H9 (cell line): Measurements from ENCODE around the gene DDA1. TPM values are rescaled to one million over a fixed set of nuclear protein-coding genes. Genes with fewer than 3 reads are reported as not detected.

Experiments used
- DNase-seq: peaks from one replicate; pipeline ENCODE4 v3.0.0-alpha.2; 2017
- H2AFZ ChIP-seq: one replicate; pipeline ENCODE4 v1.6.1; 2013; ENCODE audit warnings: mild to moderate bottlenecking, low read length, control low read depth, moderate library complexity
- H2AK5ac ChIP-seq: 2 replicates; pipeline ENCODE4 v1.6.1; 2013; ENCODE audit warnings: low read length, control low read depth, mixed read lengths; ENCODE audit not compliant: insufficient read length
- H2BK120ac ChIP-seq: one replicate; pipeline ENCODE4 v1.6.1; 2013; ENCODE audit warnings: low read depth, mild to moderate bottlenecking, low read length, control low read depth, inconsistent platforms; ENCODE audit not compliant: poor library complexity, severe bottlenecking
- H2BK12ac ChIP-seq: 2 replicates; pipeline ENCODE4 v1.6.1; 2013; ENCODE audit warnings: low read length, control low read depth, mixed read lengths, low read depth; ENCODE audit not compliant: insufficient read length
- H2BK15ac ChIP-seq: 2 replicates; pipeline ENCODE4 v1.6.1; 2013; ENCODE audit warnings: low read depth, low read length, control low read depth
- H2BK20ac ChIP-seq: one replicate; pipeline ENCODE4 v1.6.1; 2013; ENCODE audit warnings: low read depth, mild to moderate bottlenecking, low read length, control low read depth, inconsistent platforms; ENCODE audit not compliant: poor library complexity, severe bottlenecking
- H2BK5ac ChIP-seq: 2 replicates; pipeline ENCODE4 v1.6.1; 2013; ENCODE audit warnings: low read length, control low read depth, mixed read lengths; ENCODE audit not compliant: insufficient read length
- H3K14ac ChIP-seq: 2 replicates; pipeline ENCODE4 v1.6.1; 2013; ENCODE audit warnings: low read length, control low read depth; ENCODE audit not compliant: insufficient read depth
- H3K18ac ChIP-seq: 2 replicates; pipeline ENCODE4 v1.6.1; 2013; ENCODE audit warnings: low read depth, mild to moderate bottlenecking, mixed read lengths, low read length, control low read depth; ENCODE audit not compliant: insufficient read length
- H3K23ac ChIP-seq: 2 replicates; pipeline ENCODE4 v1.6.1; 2013; ENCODE audit warnings: low read length, control low read depth, mixed read lengths, low read depth; ENCODE audit not compliant: insufficient read length
- H3K23me2 ChIP-seq: 2 replicates; pipeline ENCODE4 v1.6.1; 2013; ENCODE audit warnings: low read depth, mild to moderate bottlenecking, mixed read lengths, low read length, control low read depth; ENCODE audit not compliant: insufficient read length, poor library complexity, severe bottlenecking
- H3K27ac ChIP-seq: 2 replicates; pipeline ENCODE4 v1.5.1; 2013; ENCODE audit warnings: low read length, control low read depth, mixed read lengths, low read depth; ENCODE audit not compliant: insufficient read length
- H3K27me3 ChIP-seq: 2 replicates; pipeline ENCODE4 v1.6.1; 2013; ENCODE audit warnings: low read length, control low read depth, inconsistent platforms; ENCODE audit not compliant: insufficient read depth
- H3K4ac ChIP-seq: 2 replicates; pipeline ENCODE4 v1.6.1; 2013; ENCODE audit warnings: low read depth, mild to moderate bottlenecking, control low read depth, inconsistent platforms, low read length, moderate library complexity
- H3K4me1 ChIP-seq: 2 replicates; pipeline ENCODE4 v1.6.1; 2013; ENCODE audit warnings: low read length, control low read depth, inconsistent platforms; ENCODE audit not compliant: insufficient read depth
- H3K4me2 ChIP-seq: 2 replicates; pipeline ENCODE4 v1.6.1; 2013; ENCODE audit warnings: low read length, control low read depth, mixed read lengths; ENCODE audit not compliant: insufficient read length, insufficient read depth
- H3K56ac ChIP-seq: 2 replicates; pipeline ENCODE4 v1.6.1; 2013; ENCODE audit warnings: low read depth, mild to moderate bottlenecking, mixed read lengths, low read length, control low read depth; ENCODE audit not compliant: insufficient read length
- H3K79me1 ChIP-seq: 2 replicates; pipeline ENCODE4 v1.6.1; 2013; ENCODE audit warnings: low read depth, mild to moderate bottlenecking, moderate library complexity, low read length, control low read depth, inconsistent platforms; ENCODE audit not compliant: insufficient read depth, poor library complexity, severe bottlenecking
- H3K79me2 ChIP-seq: 2 replicates; pipeline ENCODE4 v1.6.1; 2013; ENCODE audit warnings: low read length, control low read depth, inconsistent platforms; ENCODE audit not compliant: insufficient read depth
- H3K9ac ChIP-seq: 2 replicates; pipeline ENCODE4 v1.6.1; 2013; ENCODE audit warnings: low read length, control low read depth, mixed read lengths; ENCODE audit not compliant: insufficient read length; ENCODE audit errors: extremely low read depth
- H3K9me3 ChIP-seq: one replicate; pipeline ENCODE4 v1.6.1; 2013; ENCODE audit warnings: low read depth, low read length, inconsistent platforms; ENCODE audit not compliant: control insufficient read depth
- H3T11ph ChIP-seq: one replicate; pipeline ENCODE4 v1.6.1; 2013; ENCODE audit warnings: mild to moderate bottlenecking, low read length, control low read depth, inconsistent platforms
- H4K20me1 ChIP-seq: one replicate; pipeline ENCODE4 v1.6.1; 2013; ENCODE audit not compliant: control insufficient read depth, insufficient read length, insufficient read depth
- H4K5ac ChIP-seq: 2 replicates; pipeline ENCODE4 v1.6.1; 2013; ENCODE audit warnings: low read depth, mild to moderate bottlenecking, mixed read lengths, low read length, control low read depth; ENCODE audit not compliant: insufficient read length
- H4K8ac ChIP-seq: replicated peaks from 2 replicates; pipeline ENCODE4 v1.6.1; 2013; ENCODE audit warnings: low read length, control low read depth, mixed read lengths, low read depth; ENCODE audit not compliant: insufficient read length
- H4K91ac ChIP-seq: 2 replicates; pipeline ENCODE4 v1.6.1; 2013; ENCODE audit warnings: low read depth, mild to moderate bottlenecking, moderate library complexity, mixed read lengths, low read length, control low read depth; ENCODE audit not compliant: insufficient read length
- H3K27ac Mint-ChIP-seq, 3 experiments: 2 replicates in 2 of 3; 3 replicates in 1 of 3; pipeline ENCODE4 v1.8.0; 2020 to 2021; ENCODE audit warnings: mixed read lengths in 3 of 3, mild to moderate bottlenecking in 1 of 3, moderate library complexity in 1 of 3
- H3K27me3 Mint-ChIP-seq: 2 replicates; pipeline ENCODE4 v1.8.0; 2021; ENCODE audit warnings: low read depth, mild to moderate bottlenecking, moderate library complexity, mixed read lengths
- H3K36me3 Mint-ChIP-seq, 3 experiments: 2 replicates in 2 of 3; 3 replicates in 1 of 3; pipeline ENCODE4 v1.8.0; 2020 to 2021; ENCODE audit warnings: low read depth in 3 of 3, mixed read lengths in 3 of 3; ENCODE audit not compliant: insufficient read depth in 1 of 3
- H3K4me1 Mint-ChIP-seq, 2 experiments: 2 replicates each; pipeline ENCODE4 v1.8.0; 2020; ENCODE audit warnings: mixed read lengths in 2 of 2
- H3K4me3 Mint-ChIP-seq, 2 experiments: 2 replicates in 1 of 2; 3 replicates in 1 of 2; pipeline ENCODE4 v1.8.0; 2020 to 2021; ENCODE audit warnings: mild to moderate bottlenecking in 2 of 2, mixed read lengths in 2 of 2, moderate library complexity in 1 of 2
- H3K9me3 Mint-ChIP-seq, 2 experiments: 2 replicates in 1 of 2; 3 replicates in 1 of 2; pipeline ENCODE4 v1.8.0; 2020; ENCODE audit warnings: mild to moderate bottlenecking in 2 of 2, mixed read lengths in 2 of 2, moderate library complexity in 1 of 2
- WGBS: extraction: QIAGEN DNeasy Blood & Tissue Kit; methylation state at CpG from one replicate; pipeline ENCODE4 v1.1.7; 2013; ENCODE audit warnings: missing lambda C conversion rate, low lambda C conversion rate, mixed read lengths; ENCODE audit not compliant: insufficient read length; ENCODE audit errors: extremely low coverage; 5-methylcytosine and 5-hydroxymethylcytosine counted together
- total RNA-seq: library from RNA; stranded (reverse); gene quantifications from 2 replicates; pipeline ENCODE4 v1.2.1, GENCODE V29; 2021
- TF ChIP-seq, protein P1 (sequence below): fragments of 200-600 bp; sonication (generic); conservative IDR thresholded peaks from 3 replicates; pipeline ENCODE4 v1.8.0; 2021; ENCODE audit warnings: antibody characterized with exemption, mild to moderate bottlenecking

The DDA1 gene
- total RNA-seq, 1 experiment from 2014 or later: 45.7 TPM

DNA sequence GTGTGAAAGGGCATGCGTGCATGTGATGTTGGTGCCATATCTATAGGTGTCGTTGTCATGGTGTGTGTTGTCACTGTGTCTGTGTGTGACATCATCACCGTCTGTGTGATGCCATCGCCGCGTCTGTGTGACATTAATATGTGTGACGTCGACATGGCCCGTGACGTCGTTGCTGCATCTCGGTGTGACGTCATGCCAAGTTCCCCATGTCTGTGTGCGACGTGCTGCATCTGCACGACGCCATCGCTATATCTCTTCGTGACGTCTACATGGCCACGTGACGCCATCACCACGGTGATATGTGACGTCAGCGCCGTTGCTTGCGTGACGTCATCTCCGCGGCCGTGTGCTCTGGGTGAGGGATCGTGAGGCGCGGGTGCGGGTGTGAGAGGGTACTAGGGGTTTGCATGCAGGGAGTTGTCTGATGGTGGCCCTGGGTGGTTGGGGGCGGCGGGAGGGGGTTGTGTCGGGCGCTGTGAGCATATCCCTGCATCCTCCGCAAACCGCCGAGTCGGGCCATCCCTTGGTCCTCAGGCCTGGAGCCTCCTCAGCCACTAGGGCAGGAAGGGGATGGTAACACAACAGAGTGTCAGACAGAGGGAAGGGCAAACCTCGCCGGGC, 42.6 kb downstream of the DDA1 start:
- H3K4me3 Mint-ChIP-seq: no peak overlapping the region; a peak in 2 of 5 replicates
- Histone ChIP-seq H4K8ac (no peak overlapping the region), H3K4ac (no peak overlapping the region), H3K18ac (no peak overlapping the region), H4K20me1 (no peaks in the 10 kb centered on the region), H3K23me2 (no peaks in the 10 kb centered on the region), H3K23ac (no peak overlapping the region), H3K9ac (no peak overlapping the region), H3K27me3 (no peaks in the 10 kb centered on the region), H2BK120ac (no peak overlapping the region), H3K79me1 (no peaks in the 10 kb centered on the region), H2BK15ac (no peak overlapping the region), H4K91ac (no peak overlapping the region), H3T11ph (no peak overlapping the region), H3K27ac (no peak overlapping the region), H2BK12ac (no peak overlapping the region), H3K14ac (no peak overlapping the region), H3K9me3 (no peaks in the 10 kb centered on the region), H3K4me1 (no peaks in the 10 kb centered on the region), H2BK20ac (no peak overlapping the region), H3K56ac (no peak overlapping the region), H2AFZ (no peak overlapping the region), H3K4me2 (no peak overlapping the region), H3K79me2 (no peaks in the 10 kb centered on the region), H2BK5ac (no peak overlapping the region), H4K5ac (no peak overlapping the region), H2AK5ac (no peak overlapping the region)
- no peak overlapping the region for H3K27ac Mint-ChIP-seq
- peaks cover 14 to 21% of the 10 kb centered on the region in 2 experiments for H3K4me1 Mint-ChIP-seq
- TF ChIP-seq, protein P1, sequence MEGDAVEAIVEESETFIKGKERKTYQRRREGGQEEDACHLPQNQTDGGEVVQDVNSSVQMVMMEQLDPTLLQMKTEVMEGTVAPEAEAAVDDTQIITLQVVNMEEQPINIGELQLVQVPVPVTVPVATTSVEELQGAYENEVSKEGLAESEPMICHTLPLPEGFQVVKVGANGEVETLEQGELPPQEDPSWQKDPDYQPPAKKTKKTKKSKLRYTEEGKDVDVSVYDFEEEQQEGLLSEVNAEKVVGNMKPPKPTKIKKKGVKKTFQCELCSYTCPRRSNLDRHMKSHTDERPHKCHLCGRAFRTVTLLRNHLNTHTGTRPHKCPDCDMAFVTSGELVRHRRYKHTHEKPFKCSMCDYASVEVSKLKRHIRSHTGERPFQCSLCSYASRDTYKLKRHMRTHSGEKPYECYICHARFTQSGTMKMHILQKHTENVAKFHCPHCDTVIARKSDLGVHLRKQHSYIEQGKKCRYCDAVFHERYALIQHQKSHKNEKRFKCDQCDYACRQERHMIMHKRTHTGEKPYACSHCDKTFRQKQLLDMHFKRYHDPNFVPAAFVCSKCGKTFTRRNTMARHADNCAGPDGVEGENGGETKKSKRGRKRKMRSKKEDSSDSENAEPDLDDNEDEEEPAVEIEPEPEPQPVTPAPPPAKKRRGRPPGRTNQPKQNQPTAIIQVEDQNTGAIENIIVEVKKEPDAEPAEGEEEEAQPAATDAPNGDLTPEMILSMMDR: no peak
- no peaks in the 10 kb centered on the region; a peak in 1 of 5 replicates for H3K9me3 Mint-ChIP-seq
- no peaks in the 10 kb centered on the region for H3K36me3 Mint-ChIP-seq
- peaks cover 4% of the 10 kb centered on the region for H3K27me3 Mint-ChIP-seq
- WGBS: no CpG with 5 or more reads among the region's 45 CpGs
- no peak for DNase-seq
